Epithelial cell of proximal tubule (primary cell): ENCODE results near the gene RASGRF1. TPM values are rescaled to one million over a fixed set of nuclear protein-coding genes. Genes with fewer than 3 reads are reported as not detected.

ENCODE experiments used
- DNase-seq: peaks from one replicate; pipeline ENCODE4 v3.0.0-alpha.2; 2011; ENCODE audit warnings: low read depth
- H3K4me3 ChIP-seq: 2 replicates; pipeline ENCODE4 v1.5.1; 2011; ENCODE audit warnings: low read depth, mild to moderate bottlenecking, low read length
- CTCF ChIP-seq: conservative IDR thresholded peaks from 2 replicates; pipeline ENCODE4 v1.5.1; 2012; ENCODE audit warnings: low read depth, mild to moderate bottlenecking, low read length
- total RNA-seq: library from RNA; depleted of rRNA; stranded (reverse); fragments of >200 nt; gene quantifications from 2 replicates; pipeline ENCODE4 v1.2.3, GENCODE V29; 2015

The RASGRF1 gene
- total RNA-seq, 1 donor from 2014 or later: 5.9 TPM

GRCh38 chr15:78915341-78916087 is 175.1 kb downstream of the RASGRF1 start:
- no peak for TF ChIP-seq CTCF
- H3K4me3 ChIP-seq: no peak overlapping the region
- DNase-seq: no peak

GRCh38 chr15:78914027-78914764 is 176.4 kb downstream of the RASGRF1 start:
- no peak overlapping the region for H3K4me3 ChIP-seq
- DNase-seq: no peak
- TF ChIP-seq CTCF: peak; percentile 75

- H3K4me3 ChIP-seq: no peak overlapping the region
- no peak for TF ChIP-seq CTCF
- DNase-seq: no peak
These were observed 177.6 kb downstream of the RASGRF1 start for GRCh38 chr15:78913012-78913411.

GRCh38 chr15:78912316-78912715 is 178.3 kb downstream of the RASGRF1 start:
- DNase-seq: no peak
- no peak overlapping the region for H3K4me3 ChIP-seq
- TF ChIP-seq CTCF: no peak

GRCh38 chr15:78910271-78910670 is 180.3 kb downstream of the RASGRF1 start:
- no peak for TF ChIP-seq CTCF
- H3K4me3 ChIP-seq: no peak overlapping the region
- no peak for DNase-seq

Other genes starting within 250 kb of the RASGRF1 start
- gene MORF4L1, start 217.9 kb downstream of the RASGRF1 start, total RNA-seq: 265 and 384 TPM in 2 replicates
- gene CTSH, start 145.7 kb downstream of the RASGRF1 start, total RNA-seq: 45.9 and 68.0 TPM in 2 replicates
- gene ANKRD34C, start 191.9 kb upstream of the RASGRF1 start, total RNA-seq: not detected in 2 replicates
- gene TMED3, start 220.3 kb upstream of the RASGRF1 start, total RNA-seq: 79.9 and 109 TPM in 2 replicates